ENCODE results near the gene COL5A2. TPM values are rescaled to one million over a fixed set of nuclear protein-coding genes. Genes with fewer than 3 reads are reported as not detected.

The COL5A2 gene
- total and polyA plus RNA-seq, 8 donors, result 122 to 324 (median 210) TPM

- Histone ChIP-seq H3K9me3 (no peaks in the 10 kb centered on the region), H3K4me1 (peaks cover 0 to 3% of the 10 kb centered on the region in 2 donors), H3K36me3 (no peaks in the 10 kb centered on the region), H3K27me3 (no peaks in the 10 kb centered on the region), H3K27ac (peak overlapping the region in 1 of 2 donors; percentile 27), H3K4me3 (no peak overlapping the region)
- intact Hi-C loops (cut with DNase I), result no loop called here
- no peak for TF ChIP-seq CTCF (IDR thresholded peaks at IDR 0.05)
- ATAC-seq (peak; percentile 62), DNase-seq (no peak)
These were observed 42.4 kb upstream of the COL5A2 start for GRCh38 chr2:189221811-189222467.

- H3K4me3 ChIP-seq, result no peak overlapping the region
- no peaks in the 10 kb centered on the region for H3K27me3 ChIP-seq
- intact Hi-C loops (cut with DNase I), result no loop called here
- no peak for DNase-seq
- no peak for ATAC-seq
- H3K27ac ChIP-seq, result no peak overlapping the region
- peaks cover 0 to 3% of the 10 kb centered on the region in 2 donors for H3K4me1 ChIP-seq
- H3K36me3 ChIP-seq, result no peaks in the 10 kb centered on the region
- no peaks in the 10 kb centered on the region for H3K9me3 ChIP-seq
- TF ChIP-seq CTCF (IDR thresholded peaks at IDR 0.05), result no peak
These were observed 38.7 kb upstream of the COL5A2 start for GRCh38 chr2:189218236-189218635.

- Histone ChIP-seq H3K9me3 (no peaks in the 10 kb centered on the region), H3K4me3 (no peak overlapping the region), H3K36me3 (no peaks in the 10 kb centered on the region), H3K4me1 (peaks cover 0 to 3% of the 10 kb centered on the region in 2 donors), H3K27me3 (no peaks in the 10 kb centered on the region), H3K27ac (peak overlapping the region in 1 of 2 donors; percentile 9)
- TF ChIP-seq CTCF (IDR thresholded peaks at IDR 0.05), result no peak
- peak; percentile 36 for ATAC-seq
- intact Hi-C loops (cut with DNase I), result no loop called here
- DNase-seq, result peak in 2 of 4 donors; percentile 36 to 59
These were observed 38.0 kb upstream of the COL5A2 start for GRCh38 chr2:189217541-189217940.

- Histone ChIP-seq H3K4me1 (peaks cover 0 to 2% of the 10 kb centered on the region in 2 donors), H3K27me3 (no peaks in the 10 kb centered on the region), H3K36me3 (no peaks in the 10 kb centered on the region), H3K27ac (peak overlapping the region in 1 of 2 donors; percentile 9), H3K9me3 (no peaks in the 10 kb centered on the region), H3K4me3 (no peak overlapping the region)
- intact Hi-C loops (cut with DNase I), result no loop called here
- DNase-seq (no peak), ATAC-seq (no peak)
- TF ChIP-seq CTCF (IDR thresholded peaks at IDR 0.05), result no peak
These were observed 37.5 kb upstream of the COL5A2 start for GRCh38 chr2:189217051-189217450.

GRCh38 chr2:189214484-189214883, 34.9 kb upstream of the COL5A2 start:
- intact Hi-C loops (cut with DNase I), result no loop called here
- Histone ChIP-seq H3K4me1 (peaks cover 0 to 6% of the 10 kb centered on the region in 2 donors), H3K27me3 (no peaks in the 10 kb centered on the region), H3K4me3 (no peak overlapping the region), H3K9me3 (no peaks in the 10 kb centered on the region), H3K27ac (no peak overlapping the region), H3K36me3 (no peaks in the 10 kb centered on the region)
- DNase-seq, result no peak
- no peak for ATAC-seq
- TF ChIP-seq CTCF (IDR thresholded peaks at IDR 0.05), result no peak

All from left lung (tissue), 10 donors.